Activated T-helper 1 cell treated with anti-CD3 and anti-CD28 coated beads, Interleukin-12 subunit alpha, Interleukin-12 subunit beta, Interleukin-2, Interleukin-4 antibody, amounts not matched to agents 30 ng/mL and 10 ng/mL and 1 ng/mL, durations not matched to agents 14 hours and 24 hours and 36 hours (primary cell): ENCODE data around the gene WHRN. TPM values are rescaled to one million over a fixed set of nuclear protein-coding genes. Genes with fewer than 3 reads are reported as not detected.

Experiments
- DNase-seq: peaks from one replicate; pipeline ENCODE4 v3.0.0; 2021; ENCODE audit warnings: low spot score
- H3K27ac Mint-ChIP-seq: one replicate; pipeline ENCODE4 v1.8.0; 2021; ENCODE audit warnings: mild to moderate bottlenecking, mixed read lengths
- H3K27me3 Mint-ChIP-seq: one replicate; pipeline ENCODE4 v1.8.0; 2022; ENCODE audit warnings: mild to moderate bottlenecking, moderate library complexity, mixed read lengths; ENCODE audit not compliant: insufficient read depth
- H3K36me3 Mint-ChIP-seq: one replicate; pipeline ENCODE4 v1.8.0; 2021; ENCODE audit warnings: low read depth, mixed read lengths
- H3K4me1 Mint-ChIP-seq: one replicate; pipeline ENCODE4 v1.8.0; 2021; ENCODE audit warnings: low read depth, mixed read lengths
- H3K4me3 Mint-ChIP-seq: one replicate; pipeline ENCODE4 v1.8.0; 2021; ENCODE audit warnings: mild to moderate bottlenecking, moderate library complexity, mixed read lengths
- H3K9me3 Mint-ChIP-seq: one replicate; pipeline ENCODE4 v1.8.0; 2021; ENCODE audit warnings: mixed read lengths
- intact Hi-C: fragments of 100-400 bp; cut with micrococcal nuclease; formaldehyde crosslinking; loops from one replicate; pipeline ENCODE4 v1.15.1; 2024
- total RNA-seq: library from RNA; stranded (reverse); gene quantifications from 2 replicates; pipeline ENCODE4 v1.2.3, GENCODE V29; 2022

WHRN gene
- total RNA-seq, 1 donor from 2014 or later: 2.4 TPM

- no peak overlapping the region for H3K4me3 Mint-ChIP-seq
- no peaks in the 10 kb centered on the region for H3K36me3 Mint-ChIP-seq
- no peak for DNase-seq
- peaks cover 12% of the 10 kb centered on the region for H3K4me1 Mint-ChIP-seq
- peaks cover 4% of the 10 kb centered on the region for H3K9me3 Mint-ChIP-seq
- intact Hi-C loops: no loop called here
- no peak overlapping the region for H3K27ac Mint-ChIP-seq
- H3K27me3 Mint-ChIP-seq: peaks cover 5% of the 10 kb centered on the region
These were observed 50.6 kb downstream of the WHRN start for GRCh38 chr9:114454652-114455051.

- peaks cover 5% of the 10 kb centered on the region for H3K27me3 Mint-ChIP-seq
- no peak overlapping the region for H3K27ac Mint-ChIP-seq
- intact Hi-C loops: no loop called here
- peaks cover 12% of the 10 kb centered on the region for H3K4me1 Mint-ChIP-seq
- peaks cover 4% of the 10 kb centered on the region for H3K9me3 Mint-ChIP-seq
- no peaks in the 10 kb centered on the region for H3K36me3 Mint-ChIP-seq
- no peak for DNase-seq
- H3K4me3 Mint-ChIP-seq: no peak overlapping the region
These were observed 52.8 kb downstream of the WHRN start for GRCh38 chr9:114452219-114453165.

- Mint-ChIP-seq H3K27me3 (peaks cover 9% of the 10 kb centered on the region), H3K9me3 (peaks cover 4% of the 10 kb centered on the region), H3K4me3 (no peak overlapping the region), H3K4me1 (peaks cover 12% of the 10 kb centered on the region), H3K27ac (no peak overlapping the region), H3K36me3 (no peaks in the 10 kb centered on the region)
- DNase-seq: no peak
- intact Hi-C loops: no loop called here
These were observed 53.6 kb downstream of the WHRN start for GRCh38 chr9:114451707-114452031.

GRCh38 chr9:114450833-114451706 lies 54.2 kb downstream of the WHRN start:
- peaks cover 7% of the 10 kb centered on the region for H3K27me3 Mint-ChIP-seq
- H3K36me3 Mint-ChIP-seq: no peaks in the 10 kb centered on the region
- H3K4me3 Mint-ChIP-seq: no peak overlapping the region
- peaks cover 4% of the 10 kb centered on the region for H3K9me3 Mint-ChIP-seq
- intact Hi-C loops: no loop called here
- DNase-seq: no peak
- no peak overlapping the region for H3K27ac Mint-ChIP-seq
- peaks cover 12% of the 10 kb centered on the region for H3K4me1 Mint-ChIP-seq

GRCh38 chr9:114450181-114450580 lies 55.1 kb downstream of the WHRN start:
- Mint-ChIP-seq H3K27me3 (peaks cover 6% of the 10 kb centered on the region), H3K9me3 (peaks cover 4% of the 10 kb centered on the region)
- intact Hi-C loops: no loop called here

GRCh38 chr9:114449236-114449635 lies 56.0 kb downstream of the WHRN start:
- Mint-ChIP-seq H3K9me3 (peaks cover 4% of the 10 kb centered on the region), H3K4me3 (no peak overlapping the region), H3K36me3 (no peaks in the 10 kb centered on the region), H3K27ac (no peak overlapping the region), H3K27me3 (peaks cover 6% of the 10 kb centered on the region), H3K4me1 (peaks cover 12% of the 10 kb centered on the region)
- no peak for DNase-seq
- intact Hi-C loops: no loop called here

More at GRCh38 chr9:114450181-114450580, 55.1 kb downstream of the WHRN start:
- peaks cover 12% of the 10 kb centered on the region for H3K4me1 Mint-ChIP-seq
- H3K27ac Mint-ChIP-seq: no peak overlapping the region
- DNase-seq: no peak
- no peak overlapping the region for H3K4me3 Mint-ChIP-seq
- no peaks in the 10 kb centered on the region for H3K36me3 Mint-ChIP-seq

GRCh38 chr9:114448706-114449105 lies 56.6 kb downstream of the WHRN start:
- H3K27me3 Mint-ChIP-seq: peaks cover 6% of the 10 kb centered on the region
- no peak for DNase-seq
- intact Hi-C loops: no loop called here
- H3K4me3 Mint-ChIP-seq: no peak overlapping the region
- H3K4me1 Mint-ChIP-seq: peaks cover 12% of the 10 kb centered on the region
- H3K27ac Mint-ChIP-seq: no peak overlapping the region
- H3K9me3 Mint-ChIP-seq: peaks cover 2% of the 10 kb centered on the region
- H3K36me3 Mint-ChIP-seq: no peaks in the 10 kb centered on the region

GRCh38 chr9:114446672-114447450 lies 58.4 kb downstream of the WHRN start:
- no peak for DNase-seq
- Mint-ChIP-seq H3K27ac (no peak overlapping the region), H3K9me3 (no peaks in the 10 kb centered on the region), H3K4me1 (no peaks in the 10 kb centered on the region), H3K4me3 (no peak overlapping the region), H3K27me3 (peaks cover 10% of the 10 kb centered on the region), H3K36me3 (no peaks in the 10 kb centered on the region)
- intact Hi-C loops: no loop called here

GRCh38 chr9:114446036-114446435 lies 59.2 kb downstream of the WHRN start:
- H3K9me3 Mint-ChIP-seq: no peaks in the 10 kb centered on the region
- peaks cover 10% of the 10 kb centered on the region for H3K27me3 Mint-ChIP-seq
- H3K4me3 Mint-ChIP-seq: no peak overlapping the region
- no peaks in the 10 kb centered on the region for H3K4me1 Mint-ChIP-seq
- H3K36me3 Mint-ChIP-seq: no peaks in the 10 kb centered on the region
- H3K27ac Mint-ChIP-seq: no peak overlapping the region
- DNase-seq: no peak
- intact Hi-C loops: no loop called here

- Mint-ChIP-seq H3K27me3 (peaks cover 10% of the 10 kb centered on the region), H3K36me3 (no peaks in the 10 kb centered on the region), H3K27ac (no peak overlapping the region), H3K4me3 (no peak overlapping the region), H3K9me3 (no peaks in the 10 kb centered on the region), H3K4me1 (no peaks in the 10 kb centered on the region)
- no peak for DNase-seq
- intact Hi-C loops: no loop called here
These were observed 59.7 kb downstream of the WHRN start for GRCh38 chr9:114445616-114446015.

- Mint-ChIP-seq H3K36me3 (no peaks in the 10 kb centered on the region), H3K27ac (no peak overlapping the region), H3K4me3 (no peak overlapping the region), H3K9me3 (no peaks in the 10 kb centered on the region), H3K27me3 (peaks cover 8% of the 10 kb centered on the region), H3K4me1 (no peaks in the 10 kb centered on the region)
- intact Hi-C loops: no loop called here
- DNase-seq: no peak
These were observed 63.3 kb downstream of the WHRN start for GRCh38 chr9:114442022-114442421.

- Mint-ChIP-seq H3K27ac (no peak overlapping the region), H3K9me3 (no peaks in the 10 kb centered on the region), H3K36me3 (no peaks in the 10 kb centered on the region), H3K27me3 (peaks cover 2% of the 10 kb centered on the region), H3K4me1 (peaks cover 5% of the 10 kb centered on the region), H3K4me3 (no peak overlapping the region)
- DNase-seq: no peak
- intact Hi-C loops: no loop called here
These were observed 67.8 kb downstream of the WHRN start for GRCh38 chr9:114437401-114437893.
